HepG2 (cell line): ENCODE data around the gene IYD. TPM values are rescaled to one million over a fixed set of nuclear protein-coding genes. Genes with fewer than 3 reads are reported as not detected.
"Not testable (repeated sequence)": the region's sequence is repeated elsewhere in the genome, so short reads cannot be mapped to it uniquely, and the experiment has no call there.

Source experiments
- ATAC-seq: fragments of 200-7000 bp; cut with Tn5 transposase; 3 replicates; pipeline ENCODE4 v1.9.1; 2020; ENCODE audit warnings: mild to moderate bottlenecking, moderate library complexity
- BruUV-seq: library from RNA; stranded (reverse); fragments of 400-500 nt; replicated peaks from 2 replicates; lab custom pipeline; 2021; lab: Mats Ljungman, UMichigan
- CTCF ChIA-PET: fragments of 300-600 bp; formaldehyde crosslinking; extraction: SDS; loops from one replicate; lab custom pipeline; 2021; ENCODE audit warnings: low total read pairs, inconsistent platforms, low intra/inter-chr PET ratio; lab: Yijun Ruan, JAX
- POLR2A ChIA-PET: fragments of 350-600 bp; sonication (Branson Sonifier 250); formaldehyde crosslinking; loops from one replicate; lab custom pipeline; 2020; ENCODE audit warnings: antibody characterized with exemption, inconsistent platforms; lab: Yijun Ruan, JAX
- DNase-seq: peaks from one replicate; pipeline ENCODE4 v3.0.0-alpha.2; 2015; ENCODE audit warnings: low spot score
- FAIRE-seq: peaks from 3 replicates; lab custom pipeline; 2011; peaks lifted over from hg19 to GRCh38; lab: Jason Lieb, UNC
- H2AFZ ChIP-seq: one replicate; pipeline ENCODE4 v1.6.1; 2011; ENCODE audit warnings: low read length, inconsistent platforms
- H3K27ac ChIP-seq: fragments of 300-600 bp; 3 replicates; pipeline ENCODE4 v1.8.0; 2011; ENCODE audit warnings: mixed run types, mild to moderate bottlenecking, mixed read lengths, low read length, inconsistent platforms; ENCODE audit not compliant: insufficient read depth; ENCODE audit errors: extremely low read length
- H3K27me3 ChIP-seq, 2 experiments: fragments of 200-600 bp in 1 of 2; 2 replicates in 1 of 2; 3 replicates in 1 of 2; pipeline versions ENCODE4 v1.6.0 to v1.8.0; 2011; ENCODE audit warnings: low read length in 2 of 2, mild to moderate bottlenecking in 2 of 2, moderate library complexity in 2 of 2, inconsistent platforms in 1 of 2; ENCODE audit not compliant: insufficient read depth in 2 of 2, control insufficient read depth in 1 of 2
- H3K36me3 ChIP-seq, 2 experiments: fragments of 200-600 bp in 1 of 2; replicated peaks in 1 of 2; 2 replicates in 1 of 2; 3 replicates in 1 of 2; pipeline versions ENCODE4 v1.5.1 to v1.8.0; 2011; ENCODE audit warnings: low read length in 2 of 2, inconsistent platforms in 1 of 2; ENCODE audit not compliant: insufficient read depth in 2 of 2, control insufficient read depth in 1 of 2
- H3K4me1 ChIP-seq: 2 replicates; pipeline ENCODE4 v1.5.1; 2012; ENCODE audit warnings: low read length, inconsistent platforms; ENCODE audit not compliant: insufficient read depth
- H3K4me2 ChIP-seq: 2 replicates; pipeline ENCODE4 v1.6.0; 2011; ENCODE audit warnings: low read depth, low read length, inconsistent platforms
- H3K4me3 ChIP-seq, 3 experiments: fragments of 200-600 bp in 1 of 3; sonication (generic), shearing (Covaris generic) in 1 of 3; replicated peaks in 1 of 3; 2 replicates each; pipeline ENCODE4 v1.5.1; 2011 to 2016; ENCODE audit warnings: low read length in 3 of 3, inconsistent platforms in 2 of 3, low read depth in 2 of 3, mild to moderate bottlenecking in 2 of 3, control low read depth in 1 of 3, mixed read lengths in 1 of 3; ENCODE audit not compliant: insufficient read depth in 1 of 3
- H3K79me2 ChIP-seq: one replicate; pipeline ENCODE4 v1.6.1; 2011; ENCODE audit warnings: low read length, inconsistent platforms; ENCODE audit not compliant: insufficient read depth
- H3K9ac ChIP-seq: 2 replicates; pipeline ENCODE4 v1.6.0; 2011; ENCODE audit warnings: mild to moderate bottlenecking, low read depth, low read length, inconsistent platforms; ENCODE audit not compliant: insufficient read depth
- H3K9me3 ChIP-seq: 2 replicates; pipeline ENCODE4 v1.5.1; 2012; ENCODE audit warnings: mild to moderate bottlenecking, low read length
- H4K20me1 ChIP-seq: 2 replicates; pipeline ENCODE4 v1.6.0; 2011; ENCODE audit warnings: inconsistent platforms, mild to moderate bottlenecking, low read length, moderate library complexity; ENCODE audit not compliant: insufficient read depth
- GPN1 ChIP-seq: sonication (generic); formaldehyde crosslinking; IDR thresholded peaks from 2 replicates; pipeline ENCODE4 v1.5.1; 2020; ENCODE audit warnings: missing genetic modification reagents, borderline replicate concordance
- SMARCE1 ChIP-seq: fragments of 450-650 bp; IDR thresholded peaks from 2 replicates; pipeline ENCODE4 v1.6.1; 2017; ENCODE audit warnings: borderline replicate concordance
- ZNF501 ChIP-seq: sonication (generic); formaldehyde crosslinking; IDR thresholded peaks from 2 replicates; pipeline ENCODE4 v1.5.1; 2020; ENCODE audit warnings: mild to moderate bottlenecking, moderate library complexity, missing genetic modification reagents
- WGBS: methylation state at CpG from one replicate; pipeline ENCODE4 v1.1.6; 2017; ENCODE audit warnings: low lambda C conversion rate; 5-methylcytosine and 5-hydroxymethylcytosine counted together
- in situ Hi-C: cut with HindIII; loops from 2 replicates; pipeline ENCODE4 v1.10.0; 2017; ENCODE audit warnings: low pct_unique_long_range_greater_than_20kb; ENCODE audit not compliant: extremely low pct_ligation_motif_present
- intact Hi-C: fragments of 100-400 bp; cut with micrococcal nuclease; formaldehyde crosslinking; loops from one replicate; pipeline ENCODE4 v1.10.0; 2022; ENCODE audit not compliant: unreplicated experiment
- polyA plus RNA-seq, 8 experiments: library from polyadenylated mRNA; depleted of rRNA in 3 of 8; stranded (reverse) in 7 of 8; unstranded in 1 of 8; fragments of >200 nt; fragmentation: Illumina TruSeq in 4 of 8; extraction: Trizol in 4 of 8; gene quantifications; 2 replicates each; pipeline versions ENCODE4 v1.2.1 to v1.2.3, GENCODE V29; 2011 to 2016; ENCODE audit warnings: low read depth in 4 of 8, missing spikeins in 1 of 8, mixed read lengths in 1 of 8; ENCODE audit not compliant: insufficient read depth in 1 of 8
- total RNA-seq, 5 experiments: library from RNA; depleted of rRNA; stranded (reverse); fragments of >200 nt; fragmentation: Illumina TruSeq; extraction: Trizol; gene quantifications; 2 replicates each; pipeline ENCODE4 v1.2.3, GENCODE V29; 2016; ENCODE audit warnings: low read depth in 1 of 5

IYD gene
- total and polyA plus RNA-seq, 2 of the 13 experiments (the other 11 are each of a cell fraction or from before 2014, with no cell fraction given) = 0.01 to 0.46 TPM

DNA sequence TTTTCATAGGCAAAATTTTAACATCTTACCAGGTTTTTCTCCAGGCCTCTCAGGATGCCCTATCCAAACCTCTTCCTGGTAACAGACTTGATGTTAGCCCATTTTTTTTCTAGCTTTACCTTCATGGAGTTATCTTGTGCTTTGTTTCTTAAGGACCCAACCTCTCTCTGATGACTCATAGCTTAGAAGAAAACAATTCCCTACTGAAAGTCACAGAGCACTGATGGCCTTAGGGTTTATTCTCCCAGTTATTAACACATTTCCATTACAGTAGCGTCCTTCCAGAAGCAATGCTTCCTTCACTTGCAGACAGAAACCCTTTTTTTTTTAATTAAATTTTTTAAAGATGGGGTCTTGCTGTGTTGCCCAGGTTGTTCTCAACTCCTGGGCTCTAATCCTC lies 79.4 kb downstream of the IYD start:
- Histone ChIP-seq H3K4me2 (no peak overlapping the region), H3K27ac (no peak overlapping the region), H3K9me3 (no peaks in the 10 kb centered on the region), H3K4me3 (no peak overlapping the region), H3K36me3 (no peaks in the 10 kb centered on the region), H2AFZ (no peak overlapping the region), H3K27me3 (no peaks in the 10 kb centered on the region; a peak in 1 of 5 replicates), H4K20me1 (no peaks in the 10 kb centered on the region), H3K4me1 (no peaks in the 10 kb centered on the region), H3K9ac (no peak overlapping the region), H3K79me2 (no peaks in the 10 kb centered on the region)
- DNase-seq (no peak), FAIRE-seq (no peak), ATAC-seq (no peak)
- WGBS = 0% methylated on average over 1 of the region's 1 CpG
- no TSS peak for BruUV-seq
- ChIA-PET CTCF (no interaction called here), POLR2A (no interaction called here)
- intact Hi-C loops = no loop called here
- TF ChIP-seq GPN1 (CRISPR knock-in tag) (no peak), ZNF501 (CRISPR knock-in tag) (no peak), SMARCE1 (no peak)
- in situ Hi-C loops = no loop called here

DNA sequence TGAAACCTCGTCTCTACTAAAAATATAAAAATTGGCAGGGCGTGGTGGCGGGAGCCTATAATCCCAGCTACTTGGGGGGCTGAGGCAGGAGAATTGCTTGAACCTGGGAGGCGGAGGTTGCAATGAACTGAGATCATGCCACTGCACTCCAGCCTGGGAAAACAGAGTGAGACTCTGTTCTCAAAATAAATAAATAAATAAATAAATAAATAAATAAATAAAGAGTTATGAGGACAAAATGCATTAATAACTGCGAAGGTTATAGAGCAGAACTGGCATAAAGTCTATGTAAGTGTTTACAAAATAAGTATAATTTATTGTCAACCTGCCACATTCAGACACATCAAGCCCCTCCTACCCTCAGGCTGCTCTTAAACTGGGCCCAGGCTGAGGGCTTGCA lies 80.2 kb downstream of the IYD start:
- 57% methylated on average over 5 of the region's 5 CpGs for WGBS
- FAIRE-seq = not testable (repeated sequence)

More for the DNA sequence above, 80.2 kb downstream of the IYD start:
- H3K36me3 ChIP-seq, H2AFZ ChIP-seq, ATAC-seq, H3K4me2 ChIP-seq, H3K9ac ChIP-seq, H3K9me3 ChIP-seq, DNase-seq, H4K20me1 ChIP-seq, CTCF ChIA-PET, POLR2A ChIA-PET, BruUV-seq, H3K27me3 ChIP-seq, H3K79me2 ChIP-seq, H3K4me1 ChIP-seq, intact Hi-C loops, in situ Hi-C loops, H3K27ac ChIP-seq, H3K4me3 ChIP-seq: not testable (repeated sequence)
